Skeletal muscle tissue (tissue), 4 donors: ENCODE data around the gene HTR3C. TPM values are rescaled to one million over a fixed set of nuclear protein-coding genes. Genes with fewer than 3 reads are reported as not detected.

ENCODE experiments used
- H3K27ac ChIP-seq: one replicate; pipeline ENCODE4 v1.7.0; 2013; ENCODE audit warnings: mild to moderate bottlenecking, low read depth, low read length, inconsistent platforms
- H3K27me3 ChIP-seq, 3 donors: one replicate each; pipeline ENCODE4 v1.7.0; 2013; ENCODE audit warnings: low read length in 3 of 3; ENCODE audit not compliant: control insufficient read depth in 3 of 3, insufficient read depth in 3 of 3
- H3K36me3 ChIP-seq, 3 donors: one replicate each; pipeline ENCODE4 v1.7.0; 2013; ENCODE audit warnings: low read length in 3 of 3; ENCODE audit not compliant: control insufficient read depth in 3 of 3, insufficient read depth in 3 of 3
- H3K4me1 ChIP-seq, 3 donors: one replicate each; pipeline ENCODE4 v1.7.0; 2013; ENCODE audit warnings: low read length in 3 of 3, mild to moderate bottlenecking in 3 of 3; ENCODE audit not compliant: control insufficient read depth in 3 of 3, insufficient read depth in 3 of 3
- H3K4me3 ChIP-seq, 3 donors: one replicate each; pipeline ENCODE4 v1.7.0; 2013; ENCODE audit warnings: low read length in 3 of 3
- H3K9ac ChIP-seq, 3 donors: one replicate each; pipeline ENCODE4 v1.7.0; 2013; ENCODE audit warnings: low read length in 3 of 3, mild to moderate bottlenecking in 3 of 3, moderate library complexity in 2 of 3, low read depth in 1 of 3
- H3K9me3 ChIP-seq, 3 donors: one replicate each; pipeline ENCODE4 v1.7.0; 2013; ENCODE audit warnings: low read length in 3 of 3; ENCODE audit not compliant: control insufficient read depth in 3 of 3
- total RNA-seq: library from RNA; depleted of rRNA; stranded (reverse); fragments of >200 nt; gene quantifications from one replicate; pipeline ENCODE4 v1.2.3, GENCODE V29; 2014
- donor health status: Osteomylitis.

HTR3C gene
- total RNA-seq, 1 donor from 2014 or later: not detected

GRCh38 chr3:184081116-184081830 lies 28.4 kb downstream of the HTR3C start:
- Histone ChIP-seq H3K4me3 (no peak overlapping the region), H3K27ac (no peak overlapping the region), H3K4me1 (no peaks in the 10 kb centered on the region), H3K27me3 (no peaks in the 10 kb centered on the region), H3K9ac (no peak overlapping the region), H3K9me3 (no peaks in the 10 kb centered on the region), H3K36me3 (no peaks in the 10 kb centered on the region)

- H3K4me1 ChIP-seq: no peaks in the 10 kb centered on the region
- no peak overlapping the region for H3K27ac ChIP-seq
- no peak overlapping the region for H3K9ac ChIP-seq
- no peaks in the 10 kb centered on the region for H3K9me3 ChIP-seq
- H3K36me3 ChIP-seq: no peaks in the 10 kb centered on the region
- H3K27me3 ChIP-seq: no peaks in the 10 kb centered on the region
- H3K4me3 ChIP-seq: no peak overlapping the region
Observed at GRCh38 chr3:184082034-184082433, 29.2 kb downstream of the HTR3C start.

- no peaks in the 10 kb centered on the region for H3K4me1 ChIP-seq
- H3K27ac ChIP-seq: no peak overlapping the region
- no peak overlapping the region for H3K9ac ChIP-seq
- H3K9me3 ChIP-seq: no peaks in the 10 kb centered on the region
- H3K27me3 ChIP-seq: no peaks in the 10 kb centered on the region
- no peak overlapping the region for H3K4me3 ChIP-seq
- no peaks in the 10 kb centered on the region for H3K36me3 ChIP-seq
Observed at GRCh38 chr3:184082465-184082864, 29.6 kb downstream of the HTR3C start.

GRCh38 chr3:184085389-184085852 lies 32.6 kb downstream of the HTR3C start:
- Histone ChIP-seq H3K4me1 (no peaks in the 10 kb centered on the region), H3K4me3 (no peak overlapping the region), H3K9ac (no peak overlapping the region), H3K9me3 (no peaks in the 10 kb centered on the region), H3K27ac (no peak overlapping the region), H3K36me3 (no peaks in the 10 kb centered on the region), H3K27me3 (no peaks in the 10 kb centered on the region)

- H3K27me3 ChIP-seq: no peaks in the 10 kb centered on the region
- H3K9me3 ChIP-seq: peaks cover 0 to 3% (median 0%) of the 10 kb centered on the region in 3 donors
- no peak overlapping the region for H3K27ac ChIP-seq
- no peaks in the 10 kb centered on the region for H3K36me3 ChIP-seq
- H3K4me3 ChIP-seq: no peak overlapping the region
- H3K4me1 ChIP-seq: no peaks in the 10 kb centered on the region
- H3K9ac ChIP-seq: no peak overlapping the region
Observed at GRCh38 chr3:184092199-184092598, 39.4 kb downstream of the HTR3C start.

- H3K27me3 ChIP-seq: peaks cover 3 to 7% (median 7%) of the 10 kb centered on the region in 3 donors
- no peak within 1 kb of the TSS for H3K9ac ChIP-seq
- H3K4me3 ChIP-seq: no peak within 1 kb of the TSS
- H3K4me1 ChIP-seq: peaks cover 0 to 4% (median 0%) of the 10 kb centered on the region in 3 donors
- H3K9me3 ChIP-seq: peaks cover 0 to 3% (median 0%) of the 10 kb centered on the region in 3 donors
- no peaks in the 10 kb centered on the region for H3K36me3 ChIP-seq
- no peak within 1 kb of the TSS for H3K27ac ChIP-seq
Observed at GRCh38 chr3:184096811-184097383, 44.0 kb downstream of the HTR3C start, which contains the start of gene HTR3E. HTR3E (plus strand) TSS chr3:184097064; CDS start chr3:184097530, 466 bp downstream.

GRCh38 chr3:184097556-184097955 lies 44.7 kb downstream of the HTR3C start:
- no peaks in the 10 kb centered on the region for H3K9me3 ChIP-seq

GRCh38 chr3:184099806-184100686 lies 47.2 kb downstream of the HTR3C start:
- H3K4me1 ChIP-seq: peaks cover 0 to 4% (median 0%) of the 10 kb centered on the region in 3 donors
- no peak overlapping the region for H3K9ac ChIP-seq
- H3K9me3 ChIP-seq: no peaks in the 10 kb centered on the region
- H3K4me3 ChIP-seq: no peak overlapping the region
- H3K36me3 ChIP-seq: no peaks in the 10 kb centered on the region
- peaks cover 3 to 7% (median 7%) of the 10 kb centered on the region in 3 donors for H3K27me3 ChIP-seq
- H3K27ac ChIP-seq: no peak overlapping the region

More at GRCh38 chr3:184097556-184097955, 44.7 kb downstream of the HTR3C start:
- no peak overlapping the region for H3K9ac ChIP-seq
- H3K36me3 ChIP-seq: no peaks in the 10 kb centered on the region
- H3K27me3 ChIP-seq: peaks cover 3 to 7% (median 7%) of the 10 kb centered on the region in 3 donors
- H3K27ac ChIP-seq: no peak overlapping the region
- H3K4me3 ChIP-seq: no peak overlapping the region
- peaks cover 0 to 4% (median 0%) of the 10 kb centered on the region in 3 donors for H3K4me1 ChIP-seq
